HepG2 (cell line): ENCODE data around the gene INTS1. TPM values are rescaled to one million over a fixed set of nuclear protein-coding genes. Genes with fewer than 3 reads are reported as not detected.

Source experiments
- FLYWCH1 ChIP-seq: sonication (generic); formaldehyde crosslinking; IDR thresholded peaks from 2 replicates; pipeline ENCODE4 v1.8.1; 2023; ENCODE audit warnings: mild to moderate bottlenecking, missing genetic modification reagents
- FOXO1 ChIP-seq: sonication (generic); formaldehyde crosslinking; IDR thresholded peaks from 2 replicates; pipeline ENCODE4 v1.4.0; 2020; ENCODE audit warnings: missing genetic modification reagents
- HBP1 ChIP-seq: IDR thresholded peaks from 2 replicates; pipeline ENCODE4 v1.6.1; 2016; ENCODE audit warnings: low read depth, control low read depth
- HDAC1 ChIP-seq: sonication (generic); formaldehyde crosslinking; IDR thresholded peaks from 2 replicates; pipeline ENCODE4 v1.5.1; 2020; ENCODE audit warnings: mild to moderate bottlenecking, missing genetic modification reagents
- HNRNPK ChIP-seq: fragments of 200-400 bp; formaldehyde crosslinking; IDR thresholded peaks from 2 replicates; pipeline ENCODE4 v1.6.1; 2018; ENCODE audit warnings: low read length, low read depth, moderate library complexity, mild to moderate bottlenecking; ENCODE audit not compliant: poor library complexity, severe bottlenecking
- POLR2A ChIP-seq, 2 experiments: IDR thresholded peaks; 2 replicates each; pipeline ENCODE4 v1.6.1; 2011; ENCODE audit warnings: low read depth in 2 of 2, low read length in 2 of 2, mild to moderate bottlenecking in 1 of 2, moderate library complexity in 1 of 2; ENCODE audit not compliant: insufficient read depth in 1 of 2
- ZBTB26 ChIP-seq: IDR thresholded peaks from 2 replicates; pipeline ENCODE4 v1.6.1; 2016; ENCODE audit warnings: missing compliant biosample characterization, missing genetic modification reagents, borderline replicate concordance
- ZFP90 ChIP-seq: sonication (generic); formaldehyde crosslinking; IDR thresholded peaks from 2 replicates; pipeline ENCODE4 v1.8.0; 2022; ENCODE audit warnings: missing genetic modification reagents, mild to moderate bottlenecking, inconsistent platforms, borderline replicate concordance
- ZNF18 ChIP-seq: sonication (generic); formaldehyde crosslinking; IDR thresholded peaks from 2 replicates; pipeline ENCODE4 v1.8.0; 2022; ENCODE audit warnings: mild to moderate bottlenecking, missing genetic modification reagents; ENCODE audit not compliant: insufficient replicate concordance
- ZNF205 ChIP-seq: IDR thresholded peaks from 2 replicates; pipeline ENCODE4 v1.6.1; 2018; ENCODE audit warnings: missing biosample characterization, missing genetic modification reagents
- ZNF841 ChIP-seq: sonication (generic); formaldehyde crosslinking; IDR thresholded peaks from 2 replicates; pipeline ENCODE4 v1.8.1; 2023; ENCODE audit warnings: missing genetic modification reagents, borderline replicate concordance
- ZSCAN31 ChIP-seq: sonication (generic); formaldehyde crosslinking; IDR thresholded peaks from 2 replicates; pipeline ENCODE4 v1.5.0; 2020; ENCODE audit warnings: low read depth, mild to moderate bottlenecking, missing genetic modification reagents
- polyA plus RNA-seq, 8 experiments: library from polyadenylated mRNA; depleted of rRNA in 3 of 8; stranded (reverse) in 7 of 8; unstranded in 1 of 8; fragments of >200 nt; fragmentation: Illumina TruSeq in 4 of 8; extraction: Trizol in 4 of 8; gene quantifications; 2 replicates each; pipeline versions ENCODE4 v1.2.1 to v1.2.3, GENCODE V29; 2011 to 2016; ENCODE audit warnings: low read depth in 4 of 8, missing spikeins in 1 of 8, mixed read lengths in 1 of 8; ENCODE audit not compliant: insufficient read depth in 1 of 8
- total RNA-seq, 5 experiments: library from RNA; depleted of rRNA; stranded (reverse); fragments of >200 nt; fragmentation: Illumina TruSeq; extraction: Trizol; gene quantifications; 2 replicates each; pipeline ENCODE4 v1.2.3, GENCODE V29; 2016; ENCODE audit warnings: low read depth in 1 of 5
- TF ChIP-seq, protein P1 (sequence below): sonication (generic); formaldehyde crosslinking; IDR thresholded peaks from 2 replicates; pipeline ENCODE4 v1.5.1; 2020; ENCODE audit warnings: mild to moderate bottlenecking, missing genetic modification reagents, moderate library complexity

The INTS1 gene
- total and polyA plus RNA-seq, 2 of the 13 experiments (the other 11 are each of a cell fraction or from before 2014, with no cell fraction given), result 13.7 to 29.0 TPM

DNA sequence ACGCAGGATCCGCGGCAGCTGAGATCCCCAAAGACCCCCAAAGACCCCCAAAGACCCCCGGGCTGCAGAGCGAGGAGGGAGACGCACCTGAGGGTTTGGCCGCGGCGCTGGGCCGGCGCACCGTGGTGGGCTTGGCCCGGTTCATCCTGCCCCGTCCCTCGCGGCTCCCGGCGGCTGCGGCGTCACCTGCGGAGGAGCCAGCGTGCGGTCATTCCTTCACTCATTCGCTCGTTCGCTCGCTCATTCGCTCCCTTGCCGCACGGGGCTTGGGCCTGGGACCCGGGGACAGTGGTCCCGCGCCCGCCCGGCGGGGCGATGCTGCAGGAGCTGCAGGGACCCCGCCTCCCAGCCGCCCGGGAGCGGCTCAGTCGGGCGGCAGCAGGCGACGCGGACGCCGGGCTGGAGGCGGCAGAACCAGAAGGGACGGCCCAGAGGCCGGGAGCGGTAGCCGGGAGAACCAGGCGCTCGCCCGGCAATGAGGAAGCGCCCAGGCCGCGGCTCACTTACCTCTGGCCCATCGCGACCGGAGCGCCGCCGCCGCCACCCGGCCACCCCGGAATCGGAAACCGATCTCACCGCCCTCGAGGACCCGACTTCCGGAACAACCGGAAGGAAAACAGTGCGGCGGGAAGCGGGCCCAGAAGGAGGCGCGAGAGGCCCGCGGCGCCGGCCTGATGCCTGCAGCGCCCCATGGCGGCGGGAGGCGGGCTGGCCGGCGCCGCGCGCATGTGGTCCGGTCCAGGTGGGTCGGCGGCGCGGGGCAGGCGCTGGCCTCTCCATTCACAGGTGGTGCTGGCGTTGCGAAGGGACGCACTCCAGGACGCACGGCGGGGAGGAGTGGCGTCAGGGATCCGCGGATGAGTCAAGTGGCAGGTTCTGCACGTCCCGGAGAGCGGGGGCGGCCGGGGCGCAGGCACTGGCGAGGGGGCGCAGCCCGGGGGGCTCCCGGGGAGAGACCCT is at the start of gene INTS1 (continued):
- TF ChIP-seq ZNF18 (peak; percentile 23), ZNF841 (CRISPR knock-in tag) (no peak), FOXO1 (CRISPR knock-in tag) (peak; percentile 74), HBP1 (no peak), ZSCAN31 (peak; percentile 91), FLYWCH1 (CRISPR knock-in tag) (0 out of 2 replicates have a peak, but pooled peaks have one; percentile 52), HDAC1 (CRISPR knock-in tag) (peak; percentile 74), HNRNPK (peak; percentile 55), ZNF205 (CRISPR knock-in tag) (peak; percentile 62; the same call in 1 of the 2 replicates), POLR2A (IDR thresholded peaks at IDR 0.05; ENCODE audit: insufficient read depth in 1 of 2, low read depth in 2 of 2, low read length in 2 of 2) (peak; percentile 56 to 71; a peak in 3 of 4 replicates), ZBTB26 (CRISPR knock-in tag) (peak; percentile 43; the same call in 1 of the 2 replicates), ZFP90 (CRISPR knock-in tag) (no peak; the same call in 1 of the 2 replicates)
- TF ChIP-seq, protein P1, sequence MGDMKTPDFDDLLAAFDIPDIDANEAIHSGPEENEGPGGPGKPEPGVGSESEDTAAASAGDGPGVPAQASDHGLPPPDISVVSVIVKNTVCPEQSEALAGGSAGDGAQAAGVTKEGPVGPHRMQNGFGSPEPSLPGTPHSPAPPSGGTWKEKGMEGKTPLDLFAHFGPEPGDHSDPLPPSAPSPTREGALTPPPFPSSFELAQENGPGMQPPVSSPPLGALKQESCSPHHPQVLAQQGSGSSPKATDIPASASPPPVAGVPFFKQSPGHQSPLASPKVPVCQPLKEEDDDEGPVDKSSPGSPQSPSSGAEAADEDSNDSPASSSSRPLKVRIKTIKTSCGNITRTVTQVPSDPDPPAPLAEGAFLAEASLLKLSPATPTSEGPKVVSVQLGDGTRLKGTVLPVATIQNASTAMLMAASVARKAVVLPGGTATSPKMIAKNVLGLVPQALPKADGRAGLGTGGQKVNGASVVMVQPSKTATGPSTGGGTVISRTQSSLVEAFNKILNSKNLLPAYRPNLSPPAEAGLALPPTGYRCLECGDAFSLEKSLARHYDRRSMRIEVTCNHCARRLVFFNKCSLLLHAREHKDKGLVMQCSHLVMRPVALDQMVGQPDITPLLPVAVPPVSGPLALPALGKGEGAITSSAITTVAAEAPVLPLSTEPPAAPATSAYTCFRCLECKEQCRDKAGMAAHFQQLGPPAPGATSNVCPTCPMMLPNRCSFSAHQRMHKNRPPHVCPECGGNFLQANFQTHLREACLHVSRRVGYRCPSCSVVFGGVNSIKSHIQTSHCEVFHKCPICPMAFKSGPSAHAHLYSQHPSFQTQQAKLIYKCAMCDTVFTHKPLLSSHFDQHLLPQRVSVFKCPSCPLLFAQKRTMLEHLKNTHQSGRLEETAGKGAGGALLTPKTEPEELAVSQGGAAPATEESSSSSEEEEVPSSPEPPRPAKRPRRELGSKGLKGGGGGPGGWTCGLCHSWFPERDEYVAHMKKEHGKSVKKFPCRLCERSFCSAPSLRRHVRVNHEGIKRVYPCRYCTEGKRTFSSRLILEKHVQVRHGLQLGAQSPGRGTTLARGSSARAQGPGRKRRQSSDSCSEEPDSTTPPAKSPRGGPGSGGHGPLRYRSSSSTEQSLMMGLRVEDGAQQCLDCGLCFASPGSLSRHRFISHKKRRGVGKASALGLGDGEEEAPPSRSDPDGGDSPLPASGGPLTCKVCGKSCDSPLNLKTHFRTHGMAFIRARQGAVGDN (CRISPR knock-in tag), result peak; percentile 88
